Measurements from ENCODE around the gene ERMARD. TPM values are rescaled to one million over a fixed set of nuclear protein-coding genes. Genes with fewer than 3 reads are reported as not detected.

The ERMARD gene
- total and polyA plus RNA-seq, 8 donors = 9.1 to 62.4 (median 14.4) TPM

DNA sequence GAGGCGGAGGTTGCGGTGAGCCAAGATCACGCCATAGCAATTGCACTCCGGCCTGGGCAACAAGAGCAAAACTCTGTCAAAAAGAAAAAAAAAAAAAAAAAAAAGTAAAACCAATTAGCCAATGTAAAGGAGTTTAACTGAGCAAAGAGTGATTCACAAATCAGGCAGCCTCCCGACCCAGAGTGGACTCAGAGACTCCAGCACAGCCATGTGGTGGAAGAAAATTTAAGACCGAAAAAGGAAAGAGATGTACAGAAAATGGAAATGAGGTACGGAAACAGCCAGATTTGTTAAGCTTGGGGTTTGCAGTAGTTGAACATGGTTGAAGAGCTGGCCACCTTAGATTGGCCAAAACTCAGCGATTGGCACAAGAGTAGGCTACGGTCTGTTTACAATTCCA, 51.4 kb downstream of the ERMARD start:
- peaks cover 0 to 16% (median 7%) of the 10 kb centered on the region in 3 donors for H3K4me1 ChIP-seq
- H3K9me3 ChIP-seq = no peaks in the 10 kb centered on the region
- intact Hi-C loops (cut with DNase I) = no loop called here
- 86 to 95% methylated on average over 9 of the region's 9 CpGs for WGBS, 2 donors
- H3K36me3 ChIP-seq = no peaks in the 10 kb centered on the region
- no peak overlapping the region for H3K27ac ChIP-seq
- DNase-seq (no peak), FAIRE-seq (no peak), ATAC-seq (no peak)
- TF ChIP-seq, protein P1, sequence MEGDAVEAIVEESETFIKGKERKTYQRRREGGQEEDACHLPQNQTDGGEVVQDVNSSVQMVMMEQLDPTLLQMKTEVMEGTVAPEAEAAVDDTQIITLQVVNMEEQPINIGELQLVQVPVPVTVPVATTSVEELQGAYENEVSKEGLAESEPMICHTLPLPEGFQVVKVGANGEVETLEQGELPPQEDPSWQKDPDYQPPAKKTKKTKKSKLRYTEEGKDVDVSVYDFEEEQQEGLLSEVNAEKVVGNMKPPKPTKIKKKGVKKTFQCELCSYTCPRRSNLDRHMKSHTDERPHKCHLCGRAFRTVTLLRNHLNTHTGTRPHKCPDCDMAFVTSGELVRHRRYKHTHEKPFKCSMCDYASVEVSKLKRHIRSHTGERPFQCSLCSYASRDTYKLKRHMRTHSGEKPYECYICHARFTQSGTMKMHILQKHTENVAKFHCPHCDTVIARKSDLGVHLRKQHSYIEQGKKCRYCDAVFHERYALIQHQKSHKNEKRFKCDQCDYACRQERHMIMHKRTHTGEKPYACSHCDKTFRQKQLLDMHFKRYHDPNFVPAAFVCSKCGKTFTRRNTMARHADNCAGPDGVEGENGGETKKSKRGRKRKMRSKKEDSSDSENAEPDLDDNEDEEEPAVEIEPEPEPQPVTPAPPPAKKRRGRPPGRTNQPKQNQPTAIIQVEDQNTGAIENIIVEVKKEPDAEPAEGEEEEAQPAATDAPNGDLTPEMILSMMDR (IDR thresholded peaks at IDR 0.05) = no peak
- no peak overlapping the region for H3K4me3 ChIP-seq
- H3K27me3 ChIP-seq = no peaks in the 10 kb centered on the region

DNA sequence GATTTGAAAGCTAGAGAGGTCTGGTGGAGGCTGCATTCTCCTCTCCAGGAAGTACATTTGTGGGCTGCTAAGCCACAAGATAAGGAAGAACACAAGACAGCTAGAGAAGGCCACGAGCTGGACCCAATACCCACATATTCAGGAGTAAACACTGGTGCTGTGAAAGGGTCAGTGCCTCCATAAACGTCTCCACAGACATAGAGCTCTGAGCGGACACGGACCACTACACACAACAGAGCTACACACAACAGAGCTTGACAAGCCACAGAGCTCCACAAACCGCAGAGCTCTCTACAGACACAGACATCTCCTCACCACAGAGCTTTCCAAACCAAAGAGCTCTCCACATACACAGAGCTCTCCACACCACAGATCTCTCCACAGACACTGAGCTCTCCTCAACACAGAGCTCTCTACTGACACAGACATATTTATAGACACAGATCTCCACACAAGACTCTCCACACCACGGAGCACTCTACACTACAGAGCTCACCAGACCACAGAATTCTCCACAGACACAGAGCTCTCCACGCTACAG, 51.9 kb downstream of the ERMARD start:
- TF ChIP-seq, protein P1 (IDR thresholded peaks at IDR 0.05) = no peak
- no peak overlapping the region for H3K4me3 ChIP-seq
- peak in 2 of 6 donors; percentile 4 to 15 for DNase-seq
- no peak for ATAC-seq
- H3K27ac ChIP-seq = no peak overlapping the region
- H3K27me3 ChIP-seq = no peaks in the 10 kb centered on the region
- peaks cover 0 to 16% (median 7%) of the 10 kb centered on the region in 3 donors for H3K4me1 ChIP-seq
- intact Hi-C loops (cut with DNase I) = no loop called here
- 59 to 69% methylated on average over 7 of the region's 7 CpGs for WGBS, 2 donors
- no peaks in the 10 kb centered on the region for H3K36me3 ChIP-seq
- no peaks in the 10 kb centered on the region for H3K9me3 ChIP-seq
- FAIRE-seq = no peak

DNA sequence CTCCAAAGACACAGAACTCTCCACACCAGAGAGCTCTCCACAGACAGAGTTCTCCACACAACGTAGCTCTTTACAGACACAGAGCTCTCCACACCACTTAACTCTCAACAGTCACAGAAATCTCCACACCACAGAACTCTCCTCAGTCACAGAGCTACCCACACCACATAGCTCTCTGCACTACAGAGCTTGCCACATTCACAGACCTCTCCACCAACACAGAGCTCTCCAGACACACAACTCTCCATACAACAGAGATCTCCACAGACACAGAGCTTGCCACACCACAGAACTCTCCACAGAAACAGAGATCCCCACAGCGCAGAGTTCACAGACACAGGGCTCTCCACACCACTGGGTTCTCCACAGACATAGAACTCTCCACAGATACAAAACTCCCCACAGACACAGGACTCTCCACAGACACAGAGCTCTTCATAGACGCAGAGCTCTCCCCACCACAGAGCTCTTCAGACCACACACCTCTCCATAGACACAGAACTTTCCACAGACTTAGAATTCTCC, 52.5 kb downstream of the ERMARD start:
- TF ChIP-seq, protein P1 (IDR thresholded peaks at IDR 0.05) = no peak
- FAIRE-seq (no peak), ATAC-seq (no peak), DNase-seq (peak in 1 of 6 donors; percentile 8)
- Histone ChIP-seq H3K27ac (no peak overlapping the region), H3K4me3 (no peak overlapping the region), H3K9me3 (no peaks in the 10 kb centered on the region), H3K36me3 (no peaks in the 10 kb centered on the region), H3K27me3 (no peaks in the 10 kb centered on the region), H3K4me1 (peaks cover 0 to 16% (median 7%) of the 10 kb centered on the region in 3 donors)
- intact Hi-C loops (cut with DNase I) = no loop called here
- 51 to 73% methylated on average over 3 of the region's 3 CpGs for WGBS, 2 donors

DNA sequence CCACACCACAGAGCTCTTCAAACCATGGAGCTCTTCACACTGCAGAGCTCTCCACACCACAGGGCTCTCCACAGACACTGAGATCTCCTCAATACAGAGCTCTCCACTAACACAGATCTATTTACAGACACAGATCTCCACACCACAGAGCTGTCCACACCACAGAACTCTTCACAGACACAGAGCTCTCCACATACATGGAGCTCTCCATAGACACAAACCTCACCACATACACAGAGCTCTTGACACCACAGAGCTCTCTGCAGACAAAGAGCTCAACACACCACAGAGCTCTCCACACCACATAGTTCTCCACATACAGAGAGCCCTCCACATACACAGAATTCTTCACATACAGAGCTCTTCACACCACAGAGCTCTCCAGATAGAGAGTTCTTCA, 53.0 kb downstream of the ERMARD start:
- peak in 1 of 6 donors; percentile 7 for DNase-seq
- no peak for ATAC-seq
- H3K4me3 ChIP-seq = no peak overlapping the region
- no peaks in the 10 kb centered on the region for H3K27me3 ChIP-seq
- H3K9me3 ChIP-seq = no peaks in the 10 kb centered on the region
- H3K27ac ChIP-seq = no peak overlapping the region
- intact Hi-C loops (cut with DNase I) = no loop called here
- TF ChIP-seq, protein P1 (IDR thresholded peaks at IDR 0.05) = no peak
- no peak for FAIRE-seq
- H3K36me3 ChIP-seq = no peaks in the 10 kb centered on the region
- H3K4me1 ChIP-seq = peaks cover 0 to 16% (median 7%) of the 10 kb centered on the region in 3 donors

DNA sequence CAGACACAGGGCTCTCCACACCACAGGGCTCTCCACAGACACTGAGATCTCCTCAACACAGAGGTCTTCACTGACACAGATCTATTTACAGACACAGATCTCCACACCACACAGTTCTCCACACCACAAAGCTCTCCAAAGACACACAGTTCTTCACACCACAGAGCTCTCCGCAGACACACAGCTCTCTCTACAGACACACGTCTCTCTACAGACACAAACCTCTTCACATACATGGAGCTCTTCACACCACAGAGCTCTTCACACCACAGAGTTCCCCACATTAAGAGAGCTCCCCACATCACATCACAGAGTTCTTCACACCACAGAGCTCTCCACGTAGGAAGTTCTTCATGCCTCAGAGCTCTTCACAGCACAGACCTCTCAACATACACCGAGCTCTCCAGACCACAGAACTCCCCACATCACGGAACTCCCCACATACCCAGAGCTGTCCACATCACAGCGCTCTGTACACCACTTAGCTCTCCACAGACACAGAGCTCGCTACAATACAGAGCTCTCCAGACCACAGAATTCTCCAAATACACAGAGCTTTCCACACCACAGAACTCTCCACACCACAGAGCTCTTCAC, 53.9 kb downstream of the ERMARD start:
- H3K27me3 ChIP-seq = no peaks in the 10 kb centered on the region
- no peak overlapping the region for H3K27ac ChIP-seq
- whole genome bisulfite sequencing, 2 donors = 44 to 69% methylated on average over 7 of the region's 7 CpGs
- peaks cover 0 to 13% (median 7%) of the 10 kb centered on the region in 3 donors for H3K4me1 ChIP-seq
- ATAC-seq (no peak), FAIRE-seq (no peak), DNase-seq (no peak)
- no peaks in the 10 kb centered on the region for H3K9me3 ChIP-seq
- intact Hi-C loops (cut with DNase I) = no loop called here
- no peak overlapping the region for H3K4me3 ChIP-seq
- TF ChIP-seq, protein P1 (IDR thresholded peaks at IDR 0.05) = no peak
- no peaks in the 10 kb centered on the region for H3K36me3 ChIP-seq
